SK-N-SH treated with all-trans-retinoic acid at 6 μM for 48 hours (cell line): ENCODE data around the gene FUBP1.

ENCODE experiments used
- ATAC-seq: fragments of 200-7000 bp; cut with Tn5 transposase; 3 replicates; pipeline ENCODE4 v1.9.1; 2020; ENCODE audit warnings: mild to moderate bottlenecking, moderate library complexity
- ARNTL ChIP-seq: fragments of 450-650 bp; formaldehyde crosslinking; IDR thresholded peaks from 2 replicates; pipeline ENCODE4 v1.5.0; 2020; ENCODE audit warnings: low read depth, mild to moderate bottlenecking, moderate library complexity, borderline replicate concordance
- BACH2 ChIP-seq: fragments of 250-450 bp; sonication (Bioruptor Pico); IDR thresholded peaks from 2 replicates; pipeline ENCODE4 v1.9.0; 2021; ENCODE audit warnings: mild to moderate bottlenecking, borderline replicate concordance
- CSDC2 ChIP-seq: fragments of 250-450 bp; sonication (Bioruptor Pico); IDR thresholded peaks from 2 replicates; pipeline ENCODE4 v1.5.0; 2020; ENCODE audit warnings: mild to moderate bottlenecking, moderate library complexity
- ESRRG ChIP-seq: fragments of 250-450 bp; sonication (Bioruptor Pico); IDR thresholded peaks from 2 replicates; pipeline ENCODE4 v1.6.1; 2021; ENCODE audit warnings: mild to moderate bottlenecking
- ISL1 ChIP-seq: fragments of 250-450 bp; sonication (Bioruptor Pico); IDR thresholded peaks from 2 replicates; pipeline ENCODE4 v2.1.2; 2022; ENCODE audit warnings: mild to moderate bottlenecking, moderate library complexity
- OSR1 ChIP-seq: fragments of 250-450 bp; sonication (Bioruptor Pico); IDR thresholded peaks from 2 replicates; pipeline ENCODE4 v1.8.0; 2022; ENCODE audit warnings: moderate library complexity, mild to moderate bottlenecking, inconsistent platforms
- SNAI2 ChIP-seq: fragments of 250-450 bp; sonication (Bioruptor Pico); IDR thresholded peaks from 2 replicates; pipeline ENCODE4 v1.5.0; 2020; ENCODE audit warnings: mild to moderate bottlenecking, moderate library complexity
- TCF4 ChIP-seq: fragments of 250-450 bp; sonication (Bioruptor Pico); IDR thresholded peaks from 2 replicates; pipeline ENCODE4 v1.8.0; 2021; ENCODE audit warnings: mild to moderate bottlenecking, moderate library complexity, borderline replicate concordance
- TOX ChIP-seq: fragments of 250-450 bp; sonication (Bioruptor Pico); IDR thresholded peaks from 2 replicates; pipeline ENCODE4 v1.8.0; 2021; ENCODE audit warnings: mild to moderate bottlenecking, moderate library complexity, borderline replicate concordance
- ZC3H10 ChIP-seq: fragments of 250-450 bp; sonication (Bioruptor Pico); IDR thresholded peaks from 2 replicates; pipeline ENCODE4 v1.5.1; 2021; ENCODE audit warnings: mild to moderate bottlenecking, moderate library complexity
- ZFP3 ChIP-seq: fragments of 250-450 bp; sonication (Bioruptor Pico); IDR thresholded peaks from 2 replicates; pipeline ENCODE4 v1.5.0; 2020; ENCODE audit warnings: mild to moderate bottlenecking, moderate library complexity
- ZNF70 ChIP-seq: fragments of 450-650 bp; formaldehyde crosslinking; IDR thresholded peaks from 2 replicates; pipeline ENCODE4 v1.5.0; 2020; ENCODE audit warnings: mild to moderate bottlenecking, moderate library complexity
- ZNF8 ChIP-seq: fragments of 450-650 bp; formaldehyde crosslinking; IDR thresholded peaks from 2 replicates; pipeline ENCODE4 v1.5.0; 2020; ENCODE audit warnings: mild to moderate bottlenecking, moderate library complexity
- TF ChIP-seq, protein P1 (sequence below): fragments of 250-450 bp; sonication (Bioruptor Pico); IDR thresholded peaks from 2 replicates; pipeline ENCODE4 v1.5.0; 2020; ENCODE audit warnings: mild to moderate bottlenecking, moderate library complexity
- TF ChIP-seq, protein P2 (sequence below): fragments of 250-450 bp; sonication (Bioruptor Pico); IDR thresholded peaks from 2 replicates; pipeline ENCODE4 v1.5.1; 2020; ENCODE audit warnings: low read depth, mild to moderate bottlenecking, moderate library complexity
- TF ChIP-seq, protein P3 (sequence below): fragments of 250-450 bp; sonication (Bioruptor Pico); IDR thresholded peaks from 2 replicates; pipeline ENCODE4 v1.5.1; 2021; ENCODE audit warnings: mild to moderate bottlenecking, moderate library complexity
- TF ChIP-seq, protein P4 (sequence below): fragments of 250-450 bp; sonication (Bioruptor Pico); IDR thresholded peaks from 2 replicates; pipeline ENCODE4 v1.8.0; 2020; ENCODE audit warnings: mild to moderate bottlenecking, moderate library complexity, borderline replicate concordance
- TF ChIP-seq, protein P5 (sequence below): fragments of 250-450 bp; sonication (Bioruptor Pico); IDR thresholded peaks from 2 replicates; pipeline ENCODE4 v1.8.0; 2021; ENCODE audit warnings: low read depth, mild to moderate bottlenecking, moderate library complexity, borderline replicate concordance

The FUBP1 gene

DNA sequence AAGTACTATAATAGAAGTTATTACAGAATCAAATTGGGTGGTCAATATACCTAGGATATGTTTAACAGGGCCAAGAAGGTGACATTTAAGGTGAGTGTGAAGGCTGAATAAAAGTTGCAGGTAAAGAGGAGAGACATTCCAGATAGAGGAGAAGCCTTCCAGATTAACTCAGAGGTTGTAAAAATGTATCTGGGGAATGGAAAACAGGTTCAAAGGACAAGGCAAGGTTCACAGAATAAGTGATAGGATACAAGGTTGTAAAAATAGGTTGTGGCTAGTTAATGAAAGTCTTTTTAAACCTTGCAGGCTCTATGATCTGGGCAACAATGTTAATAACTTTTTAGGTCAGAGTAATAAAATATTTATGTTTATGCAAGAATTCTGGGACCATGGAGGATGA, 40.2 kb downstream of the FUBP1 start:
- ATAC-seq, result no peak
- TF ChIP-seq, protein P1, sequence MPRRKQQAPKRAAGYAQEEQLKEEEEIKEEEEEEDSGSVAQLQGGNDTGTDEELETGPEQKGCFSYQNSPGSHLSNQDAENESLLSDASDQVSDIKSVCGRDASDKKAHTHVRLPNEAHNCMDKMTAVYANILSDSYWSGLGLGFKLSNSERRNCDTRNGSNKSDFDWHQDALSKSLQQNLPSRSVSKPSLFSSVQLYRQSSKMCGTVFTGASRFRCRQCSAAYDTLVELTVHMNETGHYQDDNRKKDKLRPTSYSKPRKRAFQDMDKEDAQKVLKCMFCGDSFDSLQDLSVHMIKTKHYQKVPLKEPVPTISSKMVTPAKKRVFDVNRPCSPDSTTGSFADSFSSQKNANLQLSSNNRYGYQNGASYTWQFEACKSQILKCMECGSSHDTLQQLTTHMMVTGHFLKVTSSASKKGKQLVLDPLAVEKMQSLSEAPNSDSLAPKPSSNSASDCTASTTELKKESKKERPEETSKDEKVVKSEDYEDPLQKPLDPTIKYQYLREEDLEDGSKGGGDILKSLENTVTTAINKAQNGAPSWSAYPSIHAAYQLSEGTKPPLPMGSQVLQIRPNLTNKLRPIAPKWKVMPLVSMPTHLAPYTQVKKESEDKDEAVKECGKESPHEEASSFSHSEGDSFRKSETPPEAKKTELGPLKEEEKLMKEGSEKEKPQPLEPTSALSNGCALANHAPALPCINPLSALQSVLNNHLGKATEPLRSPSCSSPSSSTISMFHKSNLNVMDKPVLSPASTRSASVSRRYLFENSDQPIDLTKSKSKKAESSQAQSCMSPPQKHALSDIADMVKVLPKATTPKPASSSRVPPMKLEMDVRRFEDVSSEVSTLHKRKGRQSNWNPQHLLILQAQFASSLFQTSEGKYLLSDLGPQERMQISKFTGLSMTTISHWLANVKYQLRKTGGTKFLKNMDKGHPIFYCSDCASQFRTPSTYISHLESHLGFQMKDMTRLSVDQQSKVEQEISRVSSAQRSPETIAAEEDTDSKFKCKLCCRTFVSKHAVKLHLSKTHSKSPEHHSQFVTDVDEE, result no peak
- TF ChIP-seq ARNTL (no peak), ZNF8 (CRISPR knock-in tag) (no peak), ZC3H10 (CRISPR knock-in tag) (no peak), ZNF70 (CRISPR knock-in tag) (no peak), ISL1 (CRISPR knock-in tag) (no peak), ZFP3 (CRISPR knock-in tag) (no peak), TCF4 (CRISPR knock-in tag) (no peak), CSDC2 (CRISPR knock-in tag) (no peak), OSR1 (no peak), TOX (CRISPR knock-in tag) (no peak), SNAI2 (no peak)
- TF ChIP-seq, protein P2, sequence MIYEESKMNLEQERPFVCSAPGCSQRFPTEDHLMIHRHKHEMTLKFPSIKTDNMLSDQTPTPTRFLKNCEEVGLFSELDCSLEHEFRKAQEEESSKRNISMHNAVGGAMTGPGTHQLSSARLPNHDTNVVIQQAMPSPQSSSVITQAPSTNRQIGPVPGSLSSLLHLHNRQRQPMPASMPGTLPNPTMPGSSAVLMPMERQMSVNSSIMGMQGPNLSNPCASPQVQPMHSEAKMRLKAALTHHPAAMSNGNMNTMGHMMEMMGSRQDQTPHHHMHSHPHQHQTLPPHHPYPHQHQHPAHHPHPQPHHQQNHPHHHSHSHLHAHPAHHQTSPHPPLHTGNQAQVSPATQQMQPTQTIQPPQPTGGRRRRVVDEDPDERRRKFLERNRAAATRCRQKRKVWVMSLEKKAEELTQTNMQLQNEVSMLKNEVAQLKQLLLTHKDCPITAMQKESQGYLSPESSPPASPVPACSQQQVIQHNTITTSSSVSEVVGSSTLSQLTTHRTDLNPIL (CRISPR knock-in tag), result no peak
- TF ChIP-seq, protein P3, sequence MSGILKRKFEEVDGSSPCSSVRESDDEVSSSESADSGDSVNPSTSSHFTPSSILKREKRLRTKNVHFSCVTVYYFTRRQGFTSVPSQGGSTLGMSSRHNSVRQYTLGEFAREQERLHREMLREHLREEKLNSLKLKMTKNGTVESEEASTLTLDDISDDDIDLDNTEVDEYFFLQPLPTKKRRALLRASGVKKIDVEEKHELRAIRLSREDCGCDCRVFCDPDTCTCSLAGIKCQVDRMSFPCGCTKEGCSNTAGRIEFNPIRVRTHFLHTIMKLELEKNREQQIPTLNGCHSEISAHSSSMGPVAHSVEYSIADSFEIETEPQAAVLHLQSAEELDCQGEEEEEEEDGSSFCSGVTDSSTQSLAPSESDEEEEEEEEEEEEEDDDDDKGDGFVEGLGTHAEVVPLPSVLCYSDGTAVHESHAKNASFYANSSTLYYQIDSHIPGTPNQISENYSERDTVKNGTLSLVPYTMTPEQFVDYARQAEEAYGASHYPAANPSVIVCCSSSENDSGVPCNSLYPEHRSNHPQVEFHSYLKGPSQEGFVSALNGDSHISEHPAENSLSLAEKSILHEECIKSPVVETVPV (CRISPR knock-in tag), result no peak
- TF ChIP-seq, protein P4, sequence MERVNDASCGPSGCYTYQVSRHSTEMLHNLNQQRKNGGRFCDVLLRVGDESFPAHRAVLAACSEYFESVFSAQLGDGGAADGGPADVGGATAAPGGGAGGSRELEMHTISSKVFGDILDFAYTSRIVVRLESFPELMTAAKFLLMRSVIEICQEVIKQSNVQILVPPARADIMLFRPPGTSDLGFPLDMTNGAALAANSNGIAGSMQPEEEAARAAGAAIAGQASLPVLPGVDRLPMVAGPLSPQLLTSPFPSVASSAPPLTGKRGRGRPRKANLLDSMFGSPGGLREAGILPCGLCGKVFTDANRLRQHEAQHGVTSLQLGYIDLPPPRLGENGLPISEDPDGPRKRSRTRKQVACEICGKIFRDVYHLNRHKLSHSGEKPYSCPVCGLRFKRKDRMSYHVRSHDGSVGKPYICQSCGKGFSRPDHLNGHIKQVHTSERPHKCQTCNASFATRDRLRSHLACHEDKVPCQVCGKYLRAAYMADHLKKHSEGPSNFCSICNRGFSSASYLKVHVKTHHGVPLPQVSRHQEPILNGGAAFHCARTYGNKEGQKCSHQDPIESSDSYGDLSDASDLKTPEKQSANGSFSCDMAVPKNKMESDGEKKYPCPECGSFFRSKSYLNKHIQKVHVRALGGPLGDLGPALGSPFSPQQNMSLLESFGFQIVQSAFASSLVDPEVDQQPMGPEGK (CRISPR knock-in tag), result no peak

DNA sequence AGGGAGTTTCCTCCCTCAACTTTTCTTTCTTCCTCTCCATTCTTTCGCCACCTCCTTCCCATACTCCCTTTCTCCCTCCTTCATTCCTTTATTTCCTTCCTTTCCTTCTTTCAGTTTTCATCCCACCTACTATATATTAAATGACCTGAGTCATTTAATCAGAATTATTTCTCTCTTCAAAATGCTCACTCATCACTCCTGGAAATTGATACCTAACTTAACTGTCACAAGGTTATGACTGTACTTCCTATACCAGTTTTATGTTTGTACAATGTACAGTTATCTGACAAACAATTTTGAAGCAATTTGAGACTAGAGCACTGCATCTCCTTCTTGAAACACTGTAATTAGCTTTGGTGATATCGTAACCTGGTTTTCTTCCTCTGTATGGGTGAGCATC, 49.1 kb downstream of the FUBP1 start:
- TF ChIP-seq CSDC2 (CRISPR knock-in tag) (no peak), BACH2 (CRISPR knock-in tag) (no peak), SNAI2 (no peak), ZC3H10 (CRISPR knock-in tag) (no peak), ZNF70 (CRISPR knock-in tag) (no peak), TOX (CRISPR knock-in tag) (no peak), OSR1 (no peak), ARNTL (no peak), ZFP3 (CRISPR knock-in tag) (no peak), ZNF8 (CRISPR knock-in tag) (no peak), ESRRG (CRISPR knock-in tag) (no peak), TCF4 (CRISPR knock-in tag) (no peak)
- TF ChIP-seq, protein P1, result no peak
- TF ChIP-seq, protein P4 (CRISPR knock-in tag), result no peak
- TF ChIP-seq, protein P5, sequence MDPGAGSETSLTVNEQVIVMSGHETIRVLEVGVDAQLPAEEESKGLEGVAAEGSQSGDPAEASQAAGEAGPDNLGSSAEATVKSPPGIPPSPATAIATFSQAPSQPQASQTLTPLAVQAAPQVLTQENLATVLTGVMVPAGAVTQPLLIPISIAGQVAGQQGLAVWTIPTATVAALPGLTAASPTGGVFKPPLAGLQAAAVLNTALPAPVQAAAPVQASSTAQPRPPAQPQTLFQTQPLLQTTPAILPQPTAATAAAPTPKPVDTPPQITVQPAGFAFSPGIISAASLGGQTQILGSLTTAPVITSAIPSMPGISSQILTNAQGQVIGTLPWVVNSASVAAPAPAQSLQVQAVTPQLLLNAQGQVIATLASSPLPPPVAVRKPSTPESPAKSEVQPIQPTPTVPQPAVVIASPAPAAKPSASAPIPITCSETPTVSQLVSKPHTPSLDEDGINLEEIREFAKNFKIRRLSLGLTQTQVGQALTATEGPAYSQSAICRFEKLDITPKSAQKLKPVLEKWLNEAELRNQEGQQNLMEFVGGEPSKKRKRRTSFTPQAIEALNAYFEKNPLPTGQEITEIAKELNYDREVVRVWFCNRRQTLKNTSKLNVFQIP (CRISPR knock-in tag), result no peak
- no peak for ATAC-seq
